Measurements from ENCODE around the gene AKAP8. TPM values are rescaled to one million over a fixed set of nuclear protein-coding genes. Genes with fewer than 3 reads are reported as not detected.

AKAP8 gene
- total RNA-seq, 1 experiment from 2014 or later, result 59.5 TPM

GRCh38 chr19:15313649-15314279 lies 65.8 kb downstream of the AKAP8 start:
- no peaks in the 10 kb centered on the region for H4K20me1 ChIP-seq (ENCODE audit: control insufficient read depth, insufficient read depth, insufficient read length)

More at GRCh38 chr19:15313649-15314279, 65.8 kb downstream of the AKAP8 start:
- Histone ChIP-seq H4K8ac (replicated peaks; ENCODE audit: insufficient read length, low read depth, low read length) (no peak overlapping the region), H2BK120ac (ENCODE audit: low read depth, low read length, poor library complexity, severe bottlenecking) (no peak overlapping the region), H2AK5ac (ENCODE audit: insufficient read length, low read length) (no peak overlapping the region), H3K4me2 (ENCODE audit: insufficient read depth, insufficient read length, low read length) (no peak overlapping the region), H4K5ac (ENCODE audit: insufficient read length, low read depth, low read length) (no peak overlapping the region), H2BK15ac (ENCODE audit: low read depth, low read length) (no peak overlapping the region), H3K18ac (ENCODE audit: insufficient read length, low read depth, low read length) (no peak overlapping the region), H4K91ac (ENCODE audit: insufficient read length, low read depth, low read length) (no peak overlapping the region), H2AFZ (ENCODE audit: low read length) (no peak overlapping the region), H3K79me2 (ENCODE audit: insufficient read depth, low read length) (peaks cover 82% of the 10 kb centered on the region), H3K23me2 (ENCODE audit: insufficient read length, low read depth, low read length, poor library complexity, severe bottlenecking) (no peaks in the 10 kb centered on the region), H3K56ac (ENCODE audit: insufficient read length, low read depth, low read length) (no peak overlapping the region), H3K4ac (ENCODE audit: low read depth, low read length) (no peak overlapping the region), H3K27me3 (ENCODE audit: insufficient read depth, low read length) (no peaks in the 10 kb centered on the region), H3K79me1 (ENCODE audit: insufficient read depth, low read depth, low read length, poor library complexity, severe bottlenecking) (no peaks in the 10 kb centered on the region), H3K9me3 (ENCODE audit: control insufficient read depth, low read depth, low read length) (no peaks in the 10 kb centered on the region), H3K4me1 (ENCODE audit: insufficient read depth, low read length) (peaks cover 4% of the 10 kb centered on the region; the same call in 1 of the 2 replicates), H3K9ac (ENCODE audit: extremely low read depth, insufficient read length, low read length) (no peak overlapping the region), H3K27ac (ENCODE audit: insufficient read length, low read depth, low read length) (no peak overlapping the region), H3T11ph (ENCODE audit: low read length) (no peak overlapping the region), H3K14ac (ENCODE audit: insufficient read depth, low read length) (no peak overlapping the region), H2BK5ac (ENCODE audit: insufficient read length, low read length) (no peak overlapping the region), H2BK20ac (ENCODE audit: low read depth, low read length, poor library complexity, severe bottlenecking) (no peak overlapping the region), H2BK12ac (ENCODE audit: insufficient read length, low read depth, low read length) (no peak overlapping the region), H3K23ac (ENCODE audit: insufficient read length, low read depth, low read length) (no peak overlapping the region)
- H3K9me3 Mint-ChIP-seq, result no peaks in the 10 kb centered on the region; a peak in 1 of 5 replicates
- H3K36me3 Mint-ChIP-seq (ENCODE audit: insufficient read depth in 1 of 3, low read depth in 3 of 3), result peaks cover 0 to 5% (median 4%) of the 10 kb centered on the region in 3 experiments; a peak in 5 of 7 replicates
- no CpG with 5 or more reads among the region's 7 CpGs for WGBS (ENCODE audit: extremely low coverage, insufficient read length, low lambda C conversion rate)
- TF ChIP-seq CTCF (conservative IDR thresholded peaks at IDR 0.05), result no peak
- H3K27ac Mint-ChIP-seq, result peak overlapping the region; percentile 32 to 65 (median 58); a peak in 3 of 7 replicates
- no peak for DNase-seq
- peaks cover 37 to 55% of the 10 kb centered on the region in 2 experiments for H3K4me1 Mint-ChIP-seq
- no peaks in the 10 kb centered on the region for H3K27me3 Mint-ChIP-seq (ENCODE audit: low read depth)
- no peak overlapping the region for H3K4me3 Mint-ChIP-seq
